GM23248 (cell line): ENCODE measurements around the gene ATP5F1E. TPM values are rescaled to one million over a fixed set of nuclear protein-coding genes. Genes with fewer than 3 reads are reported as not detected.
"Not testable (repeated sequence)": the region's sequence is repeated elsewhere in the genome, so short reads cannot be mapped to it uniquely, and the experiment has no call there.

ENCODE experiments used
- DNase-seq: peaks from one replicate; pipeline ENCODE4 v3.0.0-alpha.2; 2015
- H2AFZ ChIP-seq: fragments of 200-600 bp; sonication (generic); 2 replicates; pipeline ENCODE4 v1.6.1; 2016; ENCODE audit warnings: antibody characterized with exemption
- H3F3A ChIP-seq: fragments of 200-600 bp; sonication (generic); 2 replicates; pipeline ENCODE4 v1.6.1; 2016; ENCODE audit warnings: mild to moderate bottlenecking, antibody characterized with exemption, mixed run types; ENCODE audit not compliant: insufficient read depth
- H3K27ac ChIP-seq: fragments of 200-600 bp; sonication (generic); 2 replicates; pipeline ENCODE4 v1.5.1; 2016; ENCODE audit warnings: mild to moderate bottlenecking
- H3K27me3 ChIP-seq: fragments of 200-600 bp; sonication (generic); replicated peaks from 2 replicates; pipeline ENCODE4 v1.6.1; 2016; ENCODE audit warnings: mild to moderate bottlenecking; ENCODE audit not compliant: insufficient read depth
- H3K36me3 ChIP-seq: fragments of 200-600 bp; sonication (generic); 2 replicates; pipeline ENCODE4 v1.6.1; 2016; ENCODE audit warnings: low read depth, mild to moderate bottlenecking
- H3K4me1 ChIP-seq: fragments of 200-600 bp; sonication (generic); 2 replicates; pipeline ENCODE4 v1.6.1; 2016; ENCODE audit warnings: mild to moderate bottlenecking; ENCODE audit not compliant: insufficient read depth
- H3K4me2 ChIP-seq: fragments of 200-600 bp; sonication (generic); one replicate; pipeline ENCODE4 v1.6.1; 2016; ENCODE audit warnings: mild to moderate bottlenecking; ENCODE audit not compliant: unreplicated experiment
- H3K4me3 ChIP-seq: fragments of 200-600 bp; sonication (generic); 2 replicates; pipeline ENCODE4 v1.5.1; 2016; ENCODE audit warnings: mild to moderate bottlenecking
- H3K79me2 ChIP-seq: fragments of 200-600 bp; sonication (generic); 2 replicates; pipeline ENCODE4 v1.6.1; 2016; ENCODE audit warnings: mild to moderate bottlenecking; ENCODE audit not compliant: insufficient read depth
- H3K9ac ChIP-seq: fragments of 200-600 bp; sonication (generic); 2 replicates; pipeline ENCODE4 v1.6.1; 2016; ENCODE audit warnings: mild to moderate bottlenecking
- H3K9me2 ChIP-seq: fragments of 200-600 bp; sonication (generic); 2 replicates; pipeline ENCODE4 v1.6.1; 2016; ENCODE audit warnings: mixed run types, mild to moderate bottlenecking, moderate library complexity; ENCODE audit not compliant: insufficient read depth
- H3K9me3 ChIP-seq: fragments of 200-600 bp; sonication (generic); one replicate; pipeline ENCODE4 v1.6.1; 2017; ENCODE audit warnings: low read depth
- H4K20me1 ChIP-seq: fragments of 200-600 bp; sonication (generic); 2 replicates; pipeline ENCODE4 v1.6.0; 2016; ENCODE audit not compliant: insufficient read depth
- EZH2 ChIP-seq: fragments of 200-600 bp; sonication (generic); IDR thresholded peaks from 2 replicates; pipeline ENCODE4 v1.6.1; 2018; ENCODE audit warnings: antibody characterized with exemption, mild to moderate bottlenecking; ENCODE audit not compliant: insufficient read depth, poor library complexity, severe bottlenecking
- EZH2phosphoT487 ChIP-seq: fragments of 200-600 bp; sonication (generic); IDR thresholded peaks from 2 replicates; pipeline ENCODE4 v1.6.1; 2018; ENCODE audit warnings: antibody characterized with exemption, moderate library complexity, mild to moderate bottlenecking, low read depth; ENCODE audit not compliant: insufficient read depth
- WGBS, 2 experiments: methylation state at CpG; one replicate each; pipeline ENCODE4 v1.1.6; 2015 to 2017; ENCODE audit warnings: low lambda C conversion rate in 2 of 2, low coverage in 1 of 2; ENCODE audit errors: missing lambda C conversion rate in 2 of 2; 5-methylcytosine and 5-hydroxymethylcytosine counted together
- in situ Hi-C: fragments of 300-500 bp; cut with MboI; formaldehyde crosslinking; loops from 2 replicates; pipeline ENCODE4 v1.15.0; 2020
- polyA plus RNA-seq: library from polyadenylated mRNA; unstranded; fragments of >200 nt; fragmentation: Nextera tagmentation; extraction: Ambion mirVana; gene quantifications from 2 replicates; pipeline ENCODE4 v1.2.1, GENCODE V29; 2016
- total RNA-seq: library from RNA; depleted of rRNA; stranded (reverse); fragments of >200 nt; shearing (Covaris generic); gene quantifications from 2 replicates; pipeline ENCODE4 v1.2.3, GENCODE V29; 2014

ATP5F1E gene
- total and polyA plus RNA-seq, 2 experiments from 2014 or later = 20.0 to 245 TPM

DNA sequence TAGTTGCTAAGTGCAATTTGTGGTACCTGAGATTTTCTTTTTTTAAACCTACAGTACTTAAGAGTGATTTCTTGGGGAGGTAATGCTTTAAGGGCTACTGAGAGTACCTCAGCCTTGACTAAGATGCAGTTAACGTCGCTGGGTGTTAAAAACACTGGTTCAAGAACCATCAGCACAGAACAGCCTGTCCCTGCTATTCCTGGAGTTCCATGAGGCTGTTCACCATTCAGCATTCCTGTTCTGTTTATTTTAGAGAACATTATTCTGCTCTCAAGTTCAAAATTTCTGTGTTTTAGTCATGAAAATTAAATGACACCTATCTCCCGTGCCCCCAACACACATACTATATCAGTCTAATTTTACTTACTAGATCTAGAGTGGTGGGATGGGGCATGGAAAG lies 12.2 kb upstream of the ATP5F1E start:
- peaks cover 40% of the 10 kb centered on the region for H3K4me1 ChIP-seq
- no peaks in the 10 kb centered on the region for H3K36me3 ChIP-seq
- no peak overlapping the region for H2AFZ ChIP-seq
- H3K4me3 ChIP-seq = no peak overlapping the region
- H3K27me3 ChIP-seq = no peaks in the 10 kb centered on the region
- no peak overlapping the region for H3K27ac ChIP-seq
- no peak overlapping the region for H3K4me2 ChIP-seq
- peaks cover 26% of the 10 kb centered on the region for H3F3A ChIP-seq
- no peaks in the 10 kb centered on the region for H4K20me1 ChIP-seq
- no peaks in the 10 kb centered on the region for H3K9me2 ChIP-seq
- in situ Hi-C loops = no loop called here
- peaks cover 33% of the 10 kb centered on the region for H3K79me2 ChIP-seq
- H3K9ac ChIP-seq = no peak overlapping the region
- no peaks in the 10 kb centered on the region for H3K9me3 ChIP-seq
- TF ChIP-seq EZH2phosphoT487 = no peak
- TF ChIP-seq EZH2 = no peak
- no peak for DNase-seq
- WGBS, 2 experiments = 95 to 96% methylated on average over 3 of the region's 3 CpGs

DNA sequence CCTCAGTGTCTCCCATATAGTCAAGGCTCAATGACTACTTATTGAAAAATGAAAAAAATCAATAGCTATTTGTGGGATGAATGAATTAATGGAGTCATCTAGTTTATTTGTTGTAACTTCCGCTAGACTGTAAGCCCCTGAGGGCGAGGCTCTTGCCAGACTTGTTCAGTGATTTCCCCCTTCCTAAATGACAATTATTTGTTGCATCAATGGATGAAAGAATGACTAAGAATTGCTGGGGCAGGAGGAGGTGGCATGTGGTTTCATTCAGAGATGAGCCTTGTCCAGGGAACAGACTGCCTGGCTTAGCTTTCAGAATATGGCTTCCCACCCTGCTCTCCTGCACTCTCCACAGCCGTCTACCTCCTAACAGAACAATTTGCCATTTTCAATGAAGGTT lies 11.6 kb upstream of the ATP5F1E start:
- TF ChIP-seq EZH2 = no peak
- no peak for TF ChIP-seq EZH2phosphoT487
- 25 to 27% methylated on average over 3 of the region's 3 CpGs for WGBS, 2 experiments
- Histone ChIP-seq H3K27me3 (no peaks in the 10 kb centered on the region), H3K4me1 (peaks cover 46% of the 10 kb centered on the region), H3K9ac (no peak overlapping the region), H3K4me3 (no peak overlapping the region), H3K9me3 (no peaks in the 10 kb centered on the region), H4K20me1 (no peaks in the 10 kb centered on the region), H2AFZ (peak overlapping the region; percentile 94), H3F3A (peaks cover 26% of the 10 kb centered on the region), H3K27ac (peak overlapping the region; percentile 43), H3K4me2 (no peak overlapping the region), H3K36me3 (no peaks in the 10 kb centered on the region), H3K9me2 (no peaks in the 10 kb centered on the region), H3K79me2 (peaks cover 39% of the 10 kb centered on the region)
- in situ Hi-C loops = no loop called here
- DNase-seq = peak; percentile 71

DNA sequence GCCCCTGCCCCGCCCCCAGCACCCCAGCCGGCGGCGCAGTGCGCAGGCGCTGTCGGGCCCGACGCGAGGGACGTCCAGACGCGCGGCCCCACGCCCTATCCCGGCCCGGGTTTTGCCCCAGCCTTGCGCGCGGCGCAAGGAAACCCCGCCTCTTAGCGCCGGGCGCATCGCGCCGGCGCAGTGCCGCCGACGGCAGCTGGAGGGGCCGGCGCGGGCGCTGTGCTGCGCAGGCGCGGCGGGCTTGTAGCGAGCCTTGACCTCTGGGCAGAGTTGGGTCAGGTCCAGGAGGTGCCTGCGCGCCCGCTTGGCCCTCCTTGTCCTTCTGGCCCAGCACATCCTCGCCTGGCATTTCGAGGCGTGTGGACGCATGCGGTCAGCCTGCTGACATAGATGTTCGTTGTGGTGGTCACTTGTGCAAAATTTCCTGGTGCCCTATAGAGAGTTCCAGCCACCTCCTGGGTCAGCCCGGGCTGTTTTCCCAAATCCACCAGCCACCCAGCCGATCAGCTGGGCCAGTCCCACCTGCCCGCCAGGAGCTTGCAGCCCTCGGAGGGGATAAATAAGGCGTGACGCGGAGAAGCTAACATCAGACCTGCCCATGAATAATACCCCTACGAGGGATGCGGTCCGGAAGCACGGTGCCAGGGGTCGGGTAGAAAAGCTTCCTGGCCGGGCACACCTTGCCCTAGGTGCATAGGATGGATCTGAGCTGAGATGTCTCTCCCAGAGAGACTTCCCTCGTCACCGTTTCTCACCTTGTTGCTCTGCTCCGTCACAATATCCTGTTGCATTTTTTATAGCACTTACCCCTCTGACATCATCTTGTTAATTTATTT lies 10.9 kb upstream of the ATP5F1E start:
- peak overlapping the region; percentile 94 for H2AFZ ChIP-seq
- in situ Hi-C loops = no loop called here
- WGBS, 2 experiments = 21 to 40% methylated on average over 29 to 59 of the region's 66 CpGs
- H3K9me3 ChIP-seq = no peaks in the 10 kb centered on the region
- no peaks in the 10 kb centered on the region for H3K27me3 ChIP-seq
- peak overlapping the region; percentile 73 for H3K9ac ChIP-seq
- no peaks in the 10 kb centered on the region for H3K9me2 ChIP-seq
- DNase-seq = peak; percentile 97
- H3K36me3 ChIP-seq = peaks cover 4% of the 10 kb centered on the region; the same call in 1 of the 2 replicates
- peaks cover 46% of the 10 kb centered on the region for H3K79me2 ChIP-seq
- H4K20me1 ChIP-seq = no peaks in the 10 kb centered on the region
- peak overlapping the region; percentile 52 for H3K27ac ChIP-seq
- H3K4me2 ChIP-seq = peak overlapping the region; percentile 82
- H3K4me3 ChIP-seq = peak overlapping the region; percentile 82
- peaks cover 44% of the 10 kb centered on the region for H3K4me1 ChIP-seq
- peaks cover 20% of the 10 kb centered on the region for H3F3A ChIP-seq
- TF ChIP-seq EZH2 = no peak
- TF ChIP-seq EZH2phosphoT487 = no peak

DNA sequence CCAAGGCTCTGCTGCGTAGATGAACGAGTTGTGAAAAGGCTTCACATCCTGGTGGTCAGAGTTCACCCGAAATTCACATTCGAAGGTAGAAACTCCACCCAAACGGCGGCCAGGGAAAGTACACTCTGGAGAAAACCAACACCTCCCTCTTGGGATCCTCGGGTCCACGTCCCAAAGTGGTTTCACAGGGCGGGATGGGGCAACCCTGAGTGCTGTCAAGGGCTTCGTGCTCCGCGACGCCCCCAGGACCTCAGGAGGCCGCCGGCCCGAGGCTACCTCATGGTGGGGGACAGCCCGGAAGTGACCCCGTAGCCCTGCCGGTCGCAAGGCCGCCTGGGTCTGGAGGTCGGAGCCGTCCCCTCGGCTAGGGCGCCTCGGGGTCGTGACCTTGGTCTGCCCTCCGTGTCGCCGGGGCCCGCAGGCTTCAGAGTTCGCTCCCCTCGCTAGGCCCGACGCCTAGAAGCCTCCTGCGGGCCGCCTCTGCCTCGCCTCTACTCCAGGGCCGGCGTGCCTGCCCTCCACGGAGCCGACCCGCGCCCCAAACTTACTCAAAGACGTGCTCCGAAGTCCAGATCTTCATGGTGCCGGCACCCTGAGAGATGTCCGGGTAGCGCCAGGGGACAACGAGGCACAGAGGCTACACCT lies 10.1 kb upstream of the ATP5F1E start, which contains the start of gene PRELID3B:
PRELID3B (minus strand) TSS at position 636 of the 645 bp plus-strand sequence; CDS start at position 580, 56 bp downstream.
- H3K4me1 ChIP-seq = peaks cover 38% of the 10 kb centered on the region
- peaks cover 11% of the 10 kb centered on the region for H3K36me3 ChIP-seq
- no peaks in the 10 kb centered on the region for H3K9me3 ChIP-seq
- H3K9me2 ChIP-seq = no peaks in the 10 kb centered on the region
- DNase-seq = peak; percentile 67
- peak within 1 kb of the TSS; percentile 73 for H3K9ac ChIP-seq
- H3K79me2 ChIP-seq = peaks cover 53% of the 10 kb centered on the region
- no peak for TF ChIP-seq EZH2phosphoT487
- TF ChIP-seq EZH2 = no peak
- H4K20me1 ChIP-seq = no peaks in the 10 kb centered on the region
- peak within 1 kb of the TSS; percentile 82 for H3K4me2 ChIP-seq
- H3K27ac ChIP-seq = peak within 1 kb of the TSS; percentile 52
- WGBS, 2 experiments = 1 to 2% methylated on average over 36 to 43 of the region's 50 CpGs
- peak within 1 kb of the TSS; percentile 94 for H2AFZ ChIP-seq
- H3F3A ChIP-seq = peaks cover 12% of the 10 kb centered on the region
- in situ Hi-C loops = no loop called here
- H3K4me3 ChIP-seq = peak within 1 kb of the TSS; percentile 82
- no peaks in the 10 kb centered on the region for H3K27me3 ChIP-seq

DNA sequence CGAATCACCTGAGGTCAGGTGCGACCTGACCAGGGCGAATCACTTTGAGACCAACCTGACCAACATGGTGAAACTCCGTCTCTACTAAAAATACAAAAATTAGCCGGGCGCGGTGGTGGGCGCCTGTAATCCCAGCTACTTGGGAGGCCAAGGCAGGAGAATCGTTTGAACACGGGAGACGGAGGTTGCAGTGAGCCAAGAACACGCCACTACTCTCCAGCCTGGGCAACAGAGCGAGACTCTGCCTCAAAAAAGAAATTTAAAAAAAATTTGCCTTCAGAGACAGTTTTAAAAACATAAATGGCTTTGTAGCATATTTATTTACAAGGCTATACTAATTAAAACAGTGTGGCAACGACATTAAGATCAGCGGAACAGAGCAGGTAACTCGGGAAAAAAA lies 9.4 kb upstream of the ATP5F1E start:
- H3K4me2 ChIP-seq = peak overlapping the region; percentile 81
- H3K9ac ChIP-seq = peak overlapping the region; percentile 73
- peaks cover 19% of the 10 kb centered on the region for H3K36me3 ChIP-seq
- peak overlapping the region; percentile 94 for H2AFZ ChIP-seq
- 85 to 89% methylated on average over 16 of the region's 16 CpGs for WGBS, 2 experiments
- H3K27ac ChIP-seq = peak overlapping the region; percentile 52; the same call in 1 of the 2 replicates
- H3K9me3 ChIP-seq, H3K9me2 ChIP-seq, H4K20me1 ChIP-seq, H3K27me3 ChIP-seq, in situ Hi-C loops, DNase-seq: not testable (repeated sequence)
- H3F3A ChIP-seq = peaks cover 12% of the 10 kb centered on the region; the same call in 1 of the 2 replicates
- H3K79me2 ChIP-seq = peaks cover 61% of the 10 kb centered on the region
- peak overlapping the region; percentile 82 for H3K4me3 ChIP-seq
- H3K4me1 ChIP-seq = peaks cover 38% of the 10 kb centered on the region
